22Rv1 (cell line): ENCODE results near the gene MYO5C.

Source experiments
- CTCF ChIP-seq: fragments of 450-650 bp; IDR thresholded peaks from 2 replicates; pipeline ENCODE4 v1.5.1; 2017; ENCODE audit warnings: mild to moderate bottlenecking
- ZFX ChIP-seq: fragments of 450-650 bp; IDR thresholded peaks from 2 replicates; pipeline ENCODE4 v1.6.1; 2017; ENCODE audit warnings: antibody characterized with exemption, borderline replicate concordance

DNA sequence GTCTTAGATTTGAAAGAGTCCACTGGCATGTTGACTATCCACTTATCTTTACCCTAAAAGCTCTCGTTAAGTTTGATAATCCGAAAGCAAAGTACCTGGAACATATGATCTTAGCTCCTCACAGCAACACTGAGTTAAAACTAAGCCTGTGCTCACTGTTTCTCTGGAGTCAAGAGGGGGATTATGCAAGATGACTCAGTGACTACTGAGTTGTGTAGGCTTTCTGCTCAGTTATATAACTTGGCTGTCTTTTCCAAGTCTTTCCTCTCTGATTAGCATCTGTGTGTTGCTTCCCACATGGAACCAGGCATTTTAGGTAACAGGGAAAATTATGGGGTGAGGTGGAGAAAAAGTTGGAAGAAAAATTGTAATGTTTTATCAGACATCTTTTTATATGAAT, 31.2 kb upstream of the MYO5C start:
- TF ChIP-seq CTCF (no peak), ZFX (no peak)
